HG02763 (cell line): ENCODE results near the gene PPP1R3D.
"Not testable (repeated sequence)": the region's sequence is repeated elsewhere in the genome, so short reads cannot be mapped to it uniquely, and the experiment has no call there.

Experiments
- ATAC-seq: cut with Tn5 transposase; IDR thresholded peaks from one replicate; pipeline ENCODE4 v1.9.1; 2021; ENCODE audit warnings: mild to moderate bottlenecking, moderate library complexity; ENCODE audit not compliant: unreplicated experiment

PPP1R3D gene, protein sequence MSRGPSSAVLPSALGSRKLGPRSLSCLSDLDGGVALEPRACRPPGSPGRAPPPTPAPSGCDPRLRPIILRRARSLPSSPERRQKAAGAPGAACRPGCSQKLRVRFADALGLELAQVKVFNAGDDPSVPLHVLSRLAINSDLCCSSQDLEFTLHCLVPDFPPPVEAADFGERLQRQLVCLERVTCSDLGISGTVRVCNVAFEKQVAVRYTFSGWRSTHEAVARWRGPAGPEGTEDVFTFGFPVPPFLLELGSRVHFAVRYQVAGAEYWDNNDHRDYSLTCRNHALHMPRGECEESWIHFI

DNA sequence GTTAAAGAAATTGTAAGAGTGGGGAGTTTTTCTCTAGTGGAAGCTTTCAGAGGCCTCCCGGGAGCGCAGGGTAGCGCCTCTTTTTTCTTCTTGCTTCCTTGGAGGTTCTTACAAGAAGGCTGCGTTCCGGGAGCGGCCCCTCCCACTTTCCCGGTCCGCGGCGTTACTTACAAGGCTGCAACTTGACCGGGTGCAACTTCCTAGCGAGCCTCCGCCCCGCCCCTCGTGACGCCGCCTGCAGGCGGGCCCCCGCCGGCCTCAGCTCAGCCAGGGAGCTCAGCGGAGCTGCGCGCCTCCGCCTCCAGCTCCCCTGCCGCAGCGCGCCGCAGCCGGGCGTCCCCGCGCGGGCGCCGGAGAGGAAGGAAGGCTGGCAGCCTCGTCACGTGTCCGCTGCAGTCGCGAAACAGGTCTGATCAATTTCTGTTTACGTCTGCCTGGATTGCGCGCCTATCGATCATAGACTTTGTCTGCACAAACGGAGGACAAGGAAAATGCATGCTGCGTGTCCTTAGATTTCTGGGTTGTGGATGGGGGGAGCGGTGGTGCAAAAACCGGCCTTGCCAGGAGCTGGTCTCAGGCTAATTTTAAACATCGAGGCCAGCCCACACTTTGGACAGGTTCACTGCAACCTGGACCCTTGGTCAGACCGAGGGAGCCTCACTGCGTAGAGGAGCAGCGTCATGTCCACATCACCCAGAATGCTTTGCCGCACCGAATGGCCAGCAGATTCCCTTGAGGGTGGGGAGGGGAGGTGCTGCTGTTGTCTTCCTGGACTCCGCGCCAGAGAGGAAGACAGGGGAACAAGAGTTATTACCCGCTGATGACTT, at the start of gene PPP1R3D, which contains the start of gene FAM217B:
Gene PPP1R3D, minus strand, starts transcription at position 177 of the 827 bp plus-strand sequence. CDS start 374 bp downstream, outside the sequence.
Gene FAM217B, plus strand, starts transcription at position 261 of the 827 bp plus-strand sequence. CDS start 3,555 bp downstream, outside the sequence.
- ATAC-seq = peak; percentile 93

GRCh38 chr20:59988141-59988540, 48.0 kb upstream of the PPP1R3D start:
- ATAC-seq = no peak

DNA sequence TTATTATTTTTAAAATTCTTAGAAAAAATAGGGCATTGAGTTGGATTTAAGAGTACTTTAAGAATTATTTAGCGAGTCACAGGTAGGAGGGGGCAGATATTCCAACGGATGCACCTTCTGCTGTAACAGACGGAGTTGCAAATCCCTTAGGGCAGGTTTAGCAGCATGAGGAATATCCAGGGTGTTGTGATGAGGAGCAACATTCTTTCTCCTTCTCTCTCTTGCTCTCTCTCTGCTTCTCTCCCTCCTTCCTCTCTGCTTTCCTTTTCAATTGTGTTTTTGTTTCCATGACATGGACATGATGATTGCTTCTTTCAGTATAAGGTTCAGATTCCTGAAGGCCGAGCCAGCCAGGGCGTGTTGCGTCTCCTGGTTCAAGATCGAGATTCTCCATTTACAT, 47.0 kb upstream of the PPP1R3D start:
- ATAC-seq = no peak

DNA sequence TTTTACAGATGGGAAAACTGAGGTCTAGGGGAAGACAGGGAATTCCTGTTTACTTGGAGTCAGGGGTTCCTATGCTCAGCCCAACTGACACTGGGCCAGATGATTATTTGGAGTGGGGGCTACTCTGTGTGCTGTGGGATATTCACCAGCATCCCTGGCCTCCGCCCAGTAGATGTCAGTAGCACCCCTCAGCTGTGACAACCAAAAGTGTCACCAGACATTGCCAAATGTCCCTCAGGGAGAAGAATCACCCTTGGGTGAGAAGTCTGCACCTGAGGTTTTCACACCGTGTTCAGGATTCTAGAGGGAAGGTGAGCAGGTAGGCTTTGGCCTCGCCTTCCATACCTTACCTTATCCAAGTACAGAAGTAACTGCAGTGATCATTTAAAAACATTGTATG, 45.8 kb upstream of the PPP1R3D start:
- no peak for ATAC-seq

GRCh38 chr20:59985164-59985563, 45.1 kb upstream of the PPP1R3D start:
- ATAC-seq = no peak

DNA sequence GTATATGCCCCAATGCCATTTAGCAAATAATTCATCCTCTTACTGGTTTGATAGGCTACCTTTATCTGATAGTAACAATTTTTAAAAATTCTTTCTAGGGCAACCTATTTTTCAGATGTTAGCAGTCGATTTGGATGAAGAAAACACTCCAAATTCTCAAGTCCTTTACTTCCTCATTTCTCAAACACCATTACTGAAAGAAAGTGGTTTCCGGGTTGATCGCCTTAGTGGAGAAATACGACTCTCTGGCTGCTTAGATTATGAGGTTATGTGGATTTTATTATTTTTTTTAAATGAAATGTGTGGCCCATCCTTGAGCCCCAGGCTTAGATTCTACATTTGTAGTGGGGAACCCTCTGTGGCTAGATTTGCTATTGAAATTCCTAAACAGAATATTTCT, 44.4 kb upstream of the PPP1R3D start:
- no peak for ATAC-seq

DNA sequence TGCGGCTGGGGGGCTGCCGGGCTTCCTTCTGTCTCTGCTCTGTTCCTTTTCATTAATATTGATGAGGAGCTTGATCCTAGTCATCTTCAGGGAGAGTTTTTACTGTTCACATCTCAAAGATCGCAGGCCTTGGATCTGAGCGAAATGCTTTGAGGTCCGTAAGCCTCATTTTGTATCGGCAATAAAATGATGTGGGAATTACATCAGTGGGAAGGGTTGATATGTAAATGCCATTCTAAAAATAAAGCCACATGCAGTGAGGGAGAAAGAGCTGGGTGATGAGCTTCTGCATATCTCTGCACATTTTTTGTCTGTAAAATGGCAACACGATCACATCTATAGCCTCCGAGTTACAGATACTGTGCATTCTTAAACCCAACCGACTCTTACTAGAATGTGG, 43.0 kb upstream of the PPP1R3D start:
- no peak for ATAC-seq

- no peak for ATAC-seq
Observed at GRCh38 chr20:59977086-59977485, 37.0 kb upstream of the PPP1R3D start.

DNA sequence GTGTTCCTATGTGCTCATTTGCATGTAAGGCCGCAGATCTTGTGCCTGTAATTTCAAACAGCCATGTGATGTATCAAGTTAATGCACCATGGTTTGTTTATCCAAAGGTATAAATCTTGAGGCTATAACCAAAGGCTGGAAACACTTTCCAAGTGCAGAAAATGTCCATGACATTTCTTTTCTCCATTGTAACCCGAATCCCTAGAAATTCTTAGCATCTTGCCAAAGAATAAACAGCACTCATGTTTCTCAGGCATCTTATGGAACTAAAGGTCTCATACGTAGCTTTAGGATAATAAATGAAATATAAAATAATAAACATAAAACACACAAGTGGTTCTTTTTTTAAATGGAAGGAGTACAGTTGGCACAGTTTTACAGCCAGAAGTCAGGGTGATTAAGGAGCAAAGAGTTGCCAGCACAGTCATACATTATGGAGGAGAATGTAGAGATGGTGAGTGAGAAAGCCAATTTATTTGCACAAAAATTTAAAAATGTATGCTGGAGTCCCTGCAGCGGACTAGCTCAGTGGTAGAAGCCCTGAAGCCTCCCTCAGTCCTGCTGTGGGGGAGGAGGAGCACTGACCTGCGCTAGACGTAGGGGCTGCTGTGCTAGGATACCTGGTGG, 36.2 kb upstream of the PPP1R3D start:
- no peak for ATAC-seq

- ATAC-seq = no peak
Observed at GRCh38 chr20:59972037-59972801, 32.1 kb upstream of the PPP1R3D start.

DNA sequence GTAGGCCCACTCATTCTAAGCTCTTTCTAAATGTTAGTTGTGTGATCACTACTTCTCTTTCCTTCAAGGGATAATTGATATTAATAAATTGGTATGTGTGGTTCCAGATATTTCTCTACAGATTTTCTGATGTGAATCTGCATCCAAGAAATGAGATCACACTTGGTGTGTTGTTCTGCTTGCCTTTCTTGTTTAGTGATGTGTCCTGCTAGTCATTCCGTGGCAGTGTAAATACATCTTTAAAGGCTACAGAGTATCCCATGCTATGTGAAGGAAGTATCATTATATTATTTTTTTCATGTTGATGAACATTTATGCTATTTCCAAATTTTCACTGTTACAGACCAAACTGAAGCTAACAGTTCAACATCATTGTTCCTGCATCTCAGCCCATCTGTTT, 31.3 kb upstream of the PPP1R3D start:
- no peak for ATAC-seq

DNA sequence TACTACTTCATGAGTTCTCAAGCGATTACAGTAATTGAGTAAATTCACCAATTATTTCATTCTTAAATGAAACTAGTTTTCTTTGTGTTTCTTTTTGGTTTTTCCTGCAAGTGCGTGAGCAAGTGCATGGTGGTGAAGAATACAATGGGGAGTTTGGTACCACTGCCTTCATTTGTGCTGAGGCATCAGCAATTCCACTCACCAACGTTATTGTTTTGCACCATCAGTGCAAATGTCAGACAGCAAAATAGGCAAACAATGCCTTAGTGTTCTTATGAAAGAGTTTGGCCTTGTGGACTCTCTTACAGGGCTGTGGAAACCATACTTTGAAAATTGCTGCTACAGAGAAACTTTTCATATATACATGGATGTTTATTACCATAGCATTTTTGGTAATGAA, 26.3 kb upstream of the PPP1R3D start:
- no peak for ATAC-seq

- ATAC-seq = no peak
Observed at GRCh38 chr20:59962155-59962554, 22.1 kb upstream of the PPP1R3D start.

DNA sequence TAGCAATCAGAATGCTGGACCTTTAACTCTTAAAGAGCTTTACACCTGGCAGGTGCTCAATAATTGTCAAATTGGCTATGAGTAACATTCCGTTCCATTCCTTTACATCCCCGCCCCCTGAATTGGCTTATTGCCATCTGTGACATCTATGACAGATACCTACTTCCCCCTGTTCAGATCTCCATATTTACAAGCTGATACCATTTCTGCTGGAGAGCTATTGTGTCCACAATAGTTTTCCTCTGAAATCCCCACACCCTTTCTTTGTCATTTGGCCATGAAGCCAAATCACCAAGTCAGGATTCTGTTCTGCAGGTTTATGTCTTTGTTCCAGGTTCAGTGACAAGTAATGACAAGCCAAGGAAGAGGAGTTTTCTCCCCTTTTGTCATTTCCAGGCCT, 21.3 kb upstream of the PPP1R3D start:
- ATAC-seq = no peak

DNA sequence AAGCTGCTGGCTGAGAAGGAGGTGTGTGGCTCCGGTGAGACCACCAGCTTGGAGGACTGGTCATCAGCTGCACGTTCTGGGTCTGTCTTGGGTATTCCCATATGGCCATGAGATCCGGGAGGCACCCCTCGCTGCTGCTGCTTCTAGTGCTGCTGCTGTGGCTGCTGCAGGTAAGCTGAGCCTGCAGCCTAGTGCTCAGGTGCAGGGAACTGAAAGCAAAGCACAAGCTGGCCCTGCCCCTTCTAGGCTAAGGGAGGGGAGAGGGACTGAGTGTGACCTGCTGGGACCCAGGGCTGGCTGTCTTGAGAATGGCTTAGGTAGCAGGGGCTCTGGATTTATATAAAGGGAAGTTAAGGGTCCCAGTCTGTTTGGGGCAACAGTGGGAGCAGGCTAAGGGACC, 18.5 kb upstream of the PPP1R3D start:
- no peak for ATAC-seq

DNA sequence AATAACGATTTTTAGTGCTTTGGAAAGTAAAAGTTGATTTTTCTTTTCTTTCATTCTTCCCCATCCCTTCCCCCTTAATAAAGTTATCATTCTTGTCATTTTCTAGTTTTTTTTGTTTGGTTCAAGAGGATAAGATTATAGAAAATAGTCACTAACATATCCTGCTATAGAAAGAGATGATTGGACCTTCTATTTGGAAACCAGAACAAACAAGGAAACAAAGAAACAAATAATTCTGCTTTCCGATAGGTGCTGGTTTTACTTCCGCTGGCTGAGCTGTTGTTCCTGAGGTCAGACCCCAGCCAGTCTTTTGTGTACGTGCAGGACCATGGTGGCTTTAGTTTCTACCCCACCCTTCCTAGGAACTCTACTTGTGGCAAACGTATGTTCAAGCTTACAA, 18.0 kb upstream of the PPP1R3D start, which contains the start of gene CDH26:
Gene CDH26, plus strand, starts transcription at position 301 of the 400 bp plus-strand sequence. CDS start 304 bp downstream, outside the sequence.
- no peak for ATAC-seq

DNA sequence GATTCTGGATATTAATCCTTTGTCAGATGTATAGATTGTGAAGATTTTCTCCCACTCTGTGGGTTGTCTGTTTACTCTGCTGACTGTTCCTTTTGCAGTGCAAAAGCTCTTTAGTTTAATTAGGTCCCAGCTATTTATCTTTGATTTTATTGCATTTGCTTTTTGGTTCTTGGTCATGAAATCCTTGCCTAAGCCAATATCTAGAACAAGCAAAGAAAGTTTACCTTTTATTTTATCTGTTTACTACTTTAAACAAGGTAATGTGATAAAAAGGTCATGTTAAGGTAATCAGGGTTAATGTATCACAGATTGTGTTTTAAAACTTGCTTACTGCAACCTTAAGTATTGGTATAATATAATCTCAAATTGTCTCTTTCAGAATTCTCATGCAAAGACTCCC, 17.5 kb upstream of the PPP1R3D start:
- not testable (repeated sequence) for ATAC-seq

DNA sequence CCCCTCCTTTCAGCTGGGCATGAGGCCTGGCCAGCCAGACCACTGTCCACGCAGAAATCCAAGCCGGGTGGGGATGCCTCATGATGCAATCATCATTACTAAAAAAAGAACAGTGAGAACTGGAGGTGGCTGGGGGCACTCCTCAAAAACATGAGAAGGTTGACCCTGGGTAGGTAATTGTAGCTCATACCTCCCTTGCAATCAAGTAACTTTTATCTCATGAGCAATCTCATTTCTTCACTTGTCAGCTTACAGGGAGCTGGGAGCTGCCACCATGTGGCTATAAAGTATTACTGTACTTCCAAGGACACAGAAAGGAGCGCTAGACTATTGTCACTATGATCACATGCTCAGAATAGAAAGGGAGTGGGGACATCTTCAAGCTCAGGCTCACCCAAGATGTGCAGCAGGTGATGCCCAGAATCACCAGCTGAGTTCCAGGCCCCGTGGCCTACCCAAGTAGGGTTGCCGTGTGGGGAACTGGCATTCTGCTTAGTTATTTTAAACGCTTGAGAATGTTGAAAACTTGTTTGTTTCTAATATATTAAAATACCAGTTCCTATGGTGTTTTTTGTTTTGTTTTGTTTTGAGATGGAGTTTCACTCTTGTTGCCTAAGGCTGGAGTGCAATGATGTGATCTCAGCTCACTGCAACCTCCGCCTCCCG, 15.2 kb upstream of the PPP1R3D start:
- no peak for ATAC-seq

DNA sequence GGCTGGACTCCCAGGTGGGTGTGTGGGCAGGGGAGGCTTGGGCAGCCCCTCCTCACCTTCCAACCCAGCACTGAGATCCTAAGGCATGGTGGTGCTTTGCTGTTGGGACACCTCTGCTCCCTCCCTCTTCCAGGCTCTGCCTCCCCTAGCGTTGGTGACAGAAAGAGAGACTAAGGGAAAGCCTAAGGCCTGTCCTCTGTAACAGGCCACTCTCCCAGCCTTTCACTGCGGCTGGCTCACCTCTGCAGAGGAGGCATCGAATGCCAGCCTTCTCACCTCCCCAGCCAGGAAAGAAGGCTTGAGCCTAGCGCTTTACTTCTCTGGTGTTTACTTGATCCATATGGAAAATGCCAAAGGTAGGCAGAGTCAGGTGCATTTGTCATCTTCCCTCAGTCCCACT, 14.6 kb upstream of the PPP1R3D start:
- ATAC-seq = no peak

GRCh38 chr20:59949911-59950310, 9.8 kb upstream of the PPP1R3D start:
- no peak for ATAC-seq
